Osteoblast (primary cell): Measurements from ENCODE around the gene MDM2. TPM values are rescaled to one million over a fixed set of nuclear protein-coding genes. Genes with fewer than 3 reads are reported as not detected.
A peak's percentile ranks its signal among the peaks of the same experiment; 100 is the strongest.

Source experiments
- DNase-seq: peaks from one replicate; pipeline ENCODE4 v3.0.0; 2011; ENCODE audit warnings: low spot score, mixed read lengths; ENCODE audit not compliant: insufficient read length; ENCODE audit errors: missing footprints
- H2AFZ ChIP-seq: 2 replicates; pipeline ENCODE4 v1.6.0; 2011; ENCODE audit warnings: mild to moderate bottlenecking, low read length
- H3K27ac ChIP-seq: 2 replicates; pipeline ENCODE4 v1.5.1; 2011; ENCODE audit warnings: mild to moderate bottlenecking, low read depth, low read length, moderate library complexity
- H3K27me3 ChIP-seq: 2 replicates; pipeline ENCODE4 v1.6.0; 2012; ENCODE audit warnings: mild to moderate bottlenecking, control low read depth, inconsistent platforms, low read length, moderate library complexity; ENCODE audit not compliant: insufficient read depth
- H3K36me3 ChIP-seq: 2 replicates; pipeline ENCODE4 v1.5.1; 2011; ENCODE audit warnings: mild to moderate bottlenecking, low read length, control low read depth, moderate library complexity; ENCODE audit not compliant: insufficient read depth
- H3K4me1 ChIP-seq: 2 replicates; pipeline ENCODE4 v1.5.1; 2011; ENCODE audit warnings: mild to moderate bottlenecking, low read length, control low read depth, moderate library complexity; ENCODE audit not compliant: insufficient read depth
- H3K4me2 ChIP-seq: 2 replicates; pipeline ENCODE4 v1.6.0; 2011; ENCODE audit warnings: mild to moderate bottlenecking, low read length; ENCODE audit not compliant: insufficient read depth
- H3K4me3 ChIP-seq: fragments of 200-600 bp; sonication (generic); 3 replicates; pipeline ENCODE4 v1.5.1; 2012; ENCODE audit warnings: mild to moderate bottlenecking, low read length, inconsistent platforms; ENCODE audit not compliant: insufficient read depth
- H3K79me2 ChIP-seq: 2 replicates; pipeline ENCODE4 v1.6.0; 2012; ENCODE audit warnings: mild to moderate bottlenecking, low read length, control low read depth, inconsistent platforms; ENCODE audit not compliant: insufficient read depth
- H3K9me3 ChIP-seq: 2 replicates; pipeline ENCODE4 v1.5.1; 2011; ENCODE audit warnings: low read depth, low read length, control low read depth
- H4K20me1 ChIP-seq: 2 replicates; pipeline ENCODE4 v1.6.0; 2012; ENCODE audit warnings: mild to moderate bottlenecking, low read length, control low read depth; ENCODE audit not compliant: insufficient read depth
- total RNA-seq: library from RNA; depleted of rRNA; stranded (reverse); fragments of >200 nt; gene quantifications from 2 replicates; pipeline ENCODE4 v1.2.3, GENCODE V29; 2012
- TF ChIP-seq, protein P1 (sequence below): IDR thresholded peaks from 2 replicates; pipeline ENCODE4 v1.5.1; 2011; ENCODE audit warnings: mild to moderate bottlenecking, low read depth, low read length, moderate library complexity; ENCODE audit errors: extremely low read depth

Gene MDM2
- total RNA-seq, 1 donor = 225 TPM

DNA sequence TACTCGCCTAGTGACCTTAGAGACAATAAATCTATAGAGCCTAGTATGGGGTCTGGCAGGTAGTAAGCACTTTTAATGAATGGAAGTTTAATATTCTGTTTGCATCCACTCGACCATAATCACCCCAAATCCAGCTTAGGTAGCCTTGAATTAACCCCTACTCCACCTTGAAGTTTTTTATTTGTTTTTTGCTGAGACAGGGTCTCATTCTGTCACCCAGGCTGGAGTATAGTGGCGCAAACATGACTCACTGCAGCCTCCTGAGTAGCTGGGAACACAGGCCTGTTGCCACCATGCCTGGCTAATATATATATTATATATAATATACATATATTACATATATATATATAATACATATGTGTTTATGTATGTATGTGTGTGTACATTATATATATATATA lies 38.8 kb downstream of the MDM2 start:
- no peak for DNase-seq
- peaks cover 35% of the 10 kb centered on the region for H3K36me3 ChIP-seq
- no peak overlapping the region for H3K4me2 ChIP-seq
- TF ChIP-seq, protein P1, sequence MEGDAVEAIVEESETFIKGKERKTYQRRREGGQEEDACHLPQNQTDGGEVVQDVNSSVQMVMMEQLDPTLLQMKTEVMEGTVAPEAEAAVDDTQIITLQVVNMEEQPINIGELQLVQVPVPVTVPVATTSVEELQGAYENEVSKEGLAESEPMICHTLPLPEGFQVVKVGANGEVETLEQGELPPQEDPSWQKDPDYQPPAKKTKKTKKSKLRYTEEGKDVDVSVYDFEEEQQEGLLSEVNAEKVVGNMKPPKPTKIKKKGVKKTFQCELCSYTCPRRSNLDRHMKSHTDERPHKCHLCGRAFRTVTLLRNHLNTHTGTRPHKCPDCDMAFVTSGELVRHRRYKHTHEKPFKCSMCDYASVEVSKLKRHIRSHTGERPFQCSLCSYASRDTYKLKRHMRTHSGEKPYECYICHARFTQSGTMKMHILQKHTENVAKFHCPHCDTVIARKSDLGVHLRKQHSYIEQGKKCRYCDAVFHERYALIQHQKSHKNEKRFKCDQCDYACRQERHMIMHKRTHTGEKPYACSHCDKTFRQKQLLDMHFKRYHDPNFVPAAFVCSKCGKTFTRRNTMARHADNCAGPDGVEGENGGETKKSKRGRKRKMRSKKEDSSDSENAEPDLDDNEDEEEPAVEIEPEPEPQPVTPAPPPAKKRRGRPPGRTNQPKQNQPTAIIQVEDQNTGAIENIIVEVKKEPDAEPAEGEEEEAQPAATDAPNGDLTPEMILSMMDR = no peak
- no peak overlapping the region for H3K27ac ChIP-seq
- no peaks in the 10 kb centered on the region for H3K9me3 ChIP-seq
- H2AFZ ChIP-seq = no peak overlapping the region
- H4K20me1 ChIP-seq = peaks cover 14% of the 10 kb centered on the region
- no peaks in the 10 kb centered on the region for H3K4me1 ChIP-seq
- H3K27me3 ChIP-seq = no peaks in the 10 kb centered on the region
- H3K79me2 ChIP-seq = no peaks in the 10 kb centered on the region
- H3K4me3 ChIP-seq = no peak overlapping the region

DNA sequence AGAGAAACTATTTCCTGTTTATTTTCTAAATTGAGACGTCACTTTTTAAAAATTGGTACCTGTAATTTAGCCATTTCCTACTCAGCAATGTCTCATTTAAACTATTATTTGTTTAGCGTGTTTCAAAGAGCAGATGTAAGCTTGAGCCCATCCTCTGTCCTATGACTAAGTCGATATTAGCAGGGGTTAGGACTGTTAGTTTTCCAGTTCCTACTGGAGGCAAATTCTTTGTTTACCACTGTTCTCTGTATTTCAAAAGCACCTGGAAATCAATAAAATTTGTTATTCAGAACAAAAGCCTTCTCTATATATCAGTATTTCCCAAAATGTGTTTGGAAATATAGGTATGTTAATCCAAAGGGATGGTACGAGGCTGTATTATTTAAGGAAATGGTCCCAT lies 42.4 kb downstream of the MDM2 start:
- no peak overlapping the region for H3K27ac ChIP-seq
- peak; percentile 61 for DNase-seq
- no peaks in the 10 kb centered on the region for H3K36me3 ChIP-seq
- H3K79me2 ChIP-seq = no peaks in the 10 kb centered on the region
- no peaks in the 10 kb centered on the region for H3K4me1 ChIP-seq
- H3K4me3 ChIP-seq = no peak overlapping the region
- no peaks in the 10 kb centered on the region for H3K9me3 ChIP-seq
- no peaks in the 10 kb centered on the region for H4K20me1 ChIP-seq
- H3K27me3 ChIP-seq = no peaks in the 10 kb centered on the region
- H2AFZ ChIP-seq = no peak overlapping the region
- TF ChIP-seq, protein P1 = no peak
- H3K4me2 ChIP-seq = no peak overlapping the region

DNA sequence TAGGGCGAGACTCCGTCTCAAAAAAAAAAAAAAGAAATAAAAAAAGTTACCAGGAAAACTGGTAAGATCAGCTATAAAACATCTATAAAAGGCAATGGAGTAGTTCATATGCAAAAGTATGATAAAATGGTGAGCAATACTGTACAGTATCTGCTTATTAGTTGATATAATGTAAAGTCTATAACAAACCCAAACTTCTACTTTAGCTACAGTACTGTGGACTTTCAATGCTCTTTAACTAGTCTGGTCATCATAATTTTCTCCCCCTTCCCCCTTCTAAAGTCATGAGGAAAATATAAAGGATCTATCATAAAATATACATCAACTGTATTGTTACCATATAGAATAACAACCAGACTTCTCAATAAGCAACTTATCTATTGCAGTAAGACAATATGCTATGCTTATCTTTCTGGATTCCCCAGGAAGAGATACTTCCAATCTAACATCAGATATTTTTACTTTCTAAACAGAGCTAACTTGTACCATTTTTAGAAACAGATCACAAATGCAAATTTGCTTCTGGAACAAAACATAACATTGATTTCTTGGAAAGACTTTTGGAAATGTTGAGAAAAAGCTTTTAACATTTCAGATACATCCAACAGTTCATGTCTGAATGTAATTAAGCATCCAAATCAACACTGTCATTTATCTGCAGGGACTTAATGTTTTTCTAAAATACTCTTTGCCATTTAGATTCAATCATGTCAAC lies 43.8 kb downstream of the MDM2 start:
- TF ChIP-seq, protein P1 = no peak
- no peaks in the 10 kb centered on the region for H3K36me3 ChIP-seq
- DNase-seq = no peak
- no peaks in the 10 kb centered on the region for H3K79me2 ChIP-seq
- H3K27ac ChIP-seq = no peak overlapping the region
- H3K4me3 ChIP-seq = no peak overlapping the region
- no peaks in the 10 kb centered on the region for H3K27me3 ChIP-seq
- no peaks in the 10 kb centered on the region for H3K9me3 ChIP-seq
- no peak overlapping the region for H3K4me2 ChIP-seq
- no peaks in the 10 kb centered on the region for H3K4me1 ChIP-seq
- no peaks in the 10 kb centered on the region for H4K20me1 ChIP-seq
- H2AFZ ChIP-seq = no peak overlapping the region

DNA sequence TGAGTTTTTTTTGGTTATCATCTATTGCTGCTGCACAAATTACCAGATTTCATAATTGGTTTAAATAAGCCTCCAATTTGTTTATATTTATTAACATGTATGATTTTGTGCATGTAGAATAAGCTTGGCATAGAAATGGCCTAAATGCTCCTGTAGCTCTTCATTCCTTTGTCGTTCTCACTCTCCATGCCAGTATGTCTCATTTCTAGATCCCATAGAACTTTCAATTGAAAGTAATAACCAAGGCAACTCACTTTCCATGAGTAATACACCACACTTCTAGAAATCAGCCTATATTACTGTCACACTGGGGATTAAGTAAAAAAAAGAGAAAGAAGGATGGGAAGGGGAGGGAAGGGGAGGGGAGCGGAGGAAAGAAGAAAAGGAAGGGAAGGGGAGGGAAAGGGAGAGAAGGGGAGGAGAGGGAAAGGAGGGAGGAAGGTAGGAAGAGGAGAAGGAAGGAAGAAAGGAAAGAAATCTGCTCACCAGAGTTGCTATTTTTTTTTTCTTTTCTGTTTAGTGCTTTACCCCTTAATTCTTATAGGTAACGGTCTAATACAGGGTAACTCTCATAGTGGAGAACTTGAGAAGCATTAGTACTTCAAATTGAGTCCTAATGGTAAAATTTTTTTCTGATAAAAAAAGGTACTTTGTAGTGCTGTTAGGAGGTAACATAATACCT lies 45.6 kb downstream of the MDM2 start:
- Histone ChIP-seq H3K9me3 (no peaks in the 10 kb centered on the region), H3K36me3 (no peaks in the 10 kb centered on the region), H4K20me1 (no peaks in the 10 kb centered on the region), H3K4me2 (no peak overlapping the region), H3K79me2 (no peaks in the 10 kb centered on the region), H3K27me3 (no peaks in the 10 kb centered on the region), H3K4me1 (no peaks in the 10 kb centered on the region), H3K27ac (no peak overlapping the region), H2AFZ (no peak overlapping the region), H3K4me3 (no peak overlapping the region)
- TF ChIP-seq, protein P1 = no peak
- peak; percentile 70 for DNase-seq
